GM20431 (cell line): ENCODE results near the gene FAM20A.
"Not testable (repeated sequence)": the region's sequence is repeated elsewhere in the genome, so short reads cannot be mapped to it uniquely, and the experiment has no call there.

Source experiments
- in situ Hi-C: fragments of 300-500 bp; cut with MseI, MboI; formaldehyde crosslinking; loops from one replicate; pipeline ENCODE4 v1.15.0; 2020; ENCODE audit warnings: low sequenced_read_pairs; ENCODE audit not compliant: unreplicated experiment

Gene FAM20A

DNA sequence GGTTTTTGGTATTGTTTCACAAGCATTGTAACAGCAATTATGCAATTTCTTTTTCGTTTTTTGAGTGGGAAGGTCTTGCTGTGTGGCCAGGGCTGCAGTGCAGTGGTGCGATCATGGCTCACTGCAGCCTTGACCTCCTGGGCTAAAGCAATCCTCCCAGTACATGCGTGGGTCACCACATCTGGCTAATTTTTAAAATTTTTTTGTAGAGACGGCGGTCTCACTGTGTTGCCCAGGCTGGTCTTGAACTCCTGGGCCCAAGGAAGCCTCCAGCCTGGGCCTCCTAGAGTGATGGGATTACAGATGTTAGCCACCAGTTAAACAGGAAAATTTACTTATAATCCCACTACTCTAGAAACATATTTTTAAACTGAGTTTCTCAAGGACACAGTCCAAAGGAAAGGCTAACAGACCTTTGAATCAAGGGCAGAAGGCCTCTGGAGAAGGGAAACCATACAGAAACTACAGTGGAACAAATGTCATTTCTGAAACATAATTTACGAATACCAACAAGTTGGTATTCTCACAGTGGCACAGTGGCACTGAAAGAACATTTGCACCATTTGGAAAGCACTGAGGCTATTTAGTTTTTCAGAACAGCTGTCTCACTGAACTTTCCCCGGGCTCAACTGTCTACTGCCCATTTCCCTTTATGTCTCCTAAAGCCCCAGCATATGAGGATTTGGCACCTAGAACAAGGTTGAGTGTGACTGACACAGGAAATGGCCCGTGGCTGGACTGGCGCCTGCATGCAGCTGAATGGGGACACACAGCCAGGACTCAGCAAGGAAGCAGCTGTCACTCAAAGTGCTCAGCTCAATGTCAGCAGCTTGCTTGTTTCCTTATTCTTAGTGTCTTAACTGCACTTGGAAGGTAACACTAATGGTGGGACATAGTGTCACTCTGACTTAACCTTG is 91.8 kb downstream of the FAM20A start:
- in situ Hi-C loops, result no loop called here

DNA sequence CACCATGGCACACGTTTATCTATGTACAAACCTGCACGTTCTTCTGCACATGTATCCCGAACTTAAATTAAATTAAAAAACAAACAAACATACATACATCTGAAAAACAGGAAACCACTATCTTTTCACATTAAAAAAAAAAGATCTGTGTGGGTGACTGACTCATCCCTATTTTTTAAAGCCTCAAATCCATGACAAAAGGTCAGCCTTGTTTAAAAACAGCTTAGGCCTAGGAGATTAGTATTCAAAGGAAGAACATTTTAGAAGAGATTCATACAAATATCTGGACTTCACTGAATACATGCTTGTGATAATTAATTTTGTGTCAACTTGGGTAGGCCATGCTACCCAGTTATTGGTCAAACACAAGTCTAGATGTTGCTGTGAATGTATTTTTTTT is 93.6 kb downstream of the FAM20A start:
- in situ Hi-C loops, result no loop called here

DNA sequence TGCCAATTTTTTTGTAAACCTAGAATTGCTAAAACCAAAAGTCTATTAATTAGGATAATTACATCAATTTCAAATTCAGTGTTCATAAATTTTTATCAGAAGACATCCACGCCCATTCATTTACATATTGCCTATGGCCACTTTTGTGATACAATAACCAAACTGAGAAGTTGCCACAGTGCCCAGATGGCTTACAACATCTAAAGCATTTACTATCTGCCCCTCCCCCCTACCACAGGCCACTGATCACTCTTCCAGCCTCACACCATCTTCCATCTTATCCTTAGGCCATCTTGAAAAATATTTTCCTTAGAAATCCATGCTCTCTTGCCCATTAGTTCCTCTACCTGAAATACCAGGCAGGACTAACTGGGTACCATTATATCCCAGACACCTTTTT is 95.2 kb downstream of the FAM20A start:
- in situ Hi-C loops, result no loop called here

DNA sequence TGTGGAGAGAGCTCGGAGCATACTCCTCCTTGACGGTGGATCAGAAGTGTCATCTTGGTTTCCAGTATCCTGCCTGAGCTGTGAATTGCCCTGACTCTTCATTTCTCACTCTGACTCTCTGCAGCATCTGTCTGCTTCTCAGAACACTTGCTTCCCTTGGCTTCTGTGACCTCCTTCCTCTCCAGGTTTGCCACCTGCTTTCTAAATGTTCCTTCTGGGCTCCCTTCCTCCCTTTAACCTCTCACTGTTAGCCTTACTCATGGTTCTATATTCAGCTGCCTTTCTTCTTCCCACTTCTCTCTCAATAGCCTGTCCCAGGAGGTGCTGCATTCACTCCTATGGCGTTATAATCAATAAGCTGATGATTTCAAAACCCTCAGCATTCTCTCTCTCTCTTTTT is 100.1 kb downstream of the FAM20A start:
- in situ Hi-C loops, result no loop called here

DNA sequence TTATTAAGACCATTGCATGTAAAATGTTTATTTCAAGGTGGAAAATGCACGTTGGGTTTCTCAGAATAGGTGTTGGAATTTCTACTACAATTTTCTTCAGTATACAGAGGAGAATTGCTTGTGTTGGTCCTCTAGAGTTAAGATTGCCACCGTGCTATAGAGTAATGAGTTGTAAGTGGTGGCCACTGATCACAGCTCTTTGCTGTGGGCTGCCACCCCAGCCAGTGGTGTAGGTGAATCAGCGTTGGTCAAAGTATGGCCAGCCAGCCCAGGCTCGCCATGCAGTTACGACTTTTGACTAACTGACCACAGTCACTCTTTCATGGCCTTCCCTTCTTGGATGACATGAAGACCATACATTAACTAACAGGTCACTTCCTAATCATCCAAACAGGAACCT is 101.6 kb downstream of the FAM20A start:
- in situ Hi-C loops, result no loop called here

DNA sequence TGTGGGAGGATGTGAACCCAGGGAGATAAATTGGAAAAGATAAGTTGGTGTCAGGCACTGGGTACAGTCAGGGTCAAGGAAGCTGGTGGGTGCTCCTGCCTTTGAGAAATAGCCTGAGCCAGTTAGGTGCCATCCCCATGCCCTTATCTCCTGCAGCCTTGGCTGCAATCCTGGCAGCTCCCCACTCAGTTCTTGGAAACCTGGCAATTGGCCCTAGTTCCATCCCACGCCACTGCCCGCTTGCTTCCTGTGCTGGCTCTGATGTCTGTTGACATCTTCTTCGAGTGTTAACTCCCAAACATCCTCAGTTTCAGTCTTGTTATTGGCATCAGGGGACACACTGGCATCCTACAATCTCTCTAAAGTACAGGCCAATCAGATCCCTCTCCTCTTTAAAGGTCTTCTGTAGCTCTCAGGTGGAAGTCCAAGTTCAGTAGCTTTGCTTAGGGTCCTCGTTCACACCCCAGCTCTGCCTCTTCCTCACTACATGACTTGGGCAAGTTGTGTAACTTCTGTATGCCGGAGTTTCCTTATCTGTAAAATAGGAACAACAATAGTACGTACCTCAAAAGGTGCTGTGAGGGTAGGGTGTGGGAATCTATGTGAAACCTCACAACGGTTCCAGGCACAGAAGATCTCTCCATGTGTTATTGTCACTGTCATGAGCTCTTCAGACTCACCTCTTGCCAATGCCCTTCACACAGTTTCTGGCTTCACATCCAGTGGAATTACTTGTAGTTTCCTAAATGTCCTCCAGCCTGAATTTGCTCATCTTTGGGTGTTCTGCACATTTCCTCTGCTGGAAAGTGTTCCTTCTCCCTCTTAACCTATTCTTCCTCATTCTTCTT is 102.5 kb downstream of the FAM20A start:
- in situ Hi-C loops, result no loop called here

DNA sequence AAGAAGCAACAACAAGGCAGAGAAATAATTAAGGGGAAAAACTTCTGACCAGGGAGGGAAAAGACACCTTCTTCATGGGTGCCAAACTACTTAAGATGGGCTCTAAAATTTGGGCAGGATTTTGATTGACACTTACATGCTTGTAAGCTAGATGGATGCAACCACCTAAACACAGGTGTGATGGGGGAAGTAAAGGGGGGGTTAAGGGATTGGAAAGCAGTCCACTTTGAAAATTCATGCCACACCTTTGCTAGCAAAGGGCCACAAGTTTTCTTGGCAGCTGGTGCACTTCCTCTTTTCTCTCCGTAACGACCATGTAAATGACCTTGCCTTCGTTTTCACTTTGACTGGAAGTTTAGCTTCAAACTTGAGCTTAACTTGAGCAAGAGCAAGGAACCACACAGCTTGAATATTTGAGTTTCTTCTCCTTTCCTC is 103.3 kb downstream of the FAM20A start:
- in situ Hi-C loops, result no loop called here

DNA sequence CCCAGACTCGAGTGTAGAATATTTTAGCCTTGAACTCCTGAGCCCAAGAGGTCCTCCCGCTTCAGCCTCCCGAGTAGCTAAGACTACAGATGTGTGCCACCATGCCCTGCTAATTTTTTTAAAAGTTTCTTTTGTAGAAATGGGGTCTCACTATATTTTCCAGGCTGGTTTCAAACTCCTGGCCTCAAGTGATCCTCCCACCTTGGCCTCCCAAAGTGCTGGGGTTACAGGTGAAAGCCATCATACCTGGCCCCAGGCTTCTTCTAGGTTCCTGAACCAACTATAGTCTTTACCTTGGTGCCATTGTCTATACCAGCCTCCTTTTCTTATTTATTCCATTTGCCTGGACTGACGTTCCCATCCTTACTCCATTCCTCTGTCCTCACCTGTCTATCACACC is 106.1 kb downstream of the FAM20A start:
- in situ Hi-C loops, result no loop called here

DNA sequence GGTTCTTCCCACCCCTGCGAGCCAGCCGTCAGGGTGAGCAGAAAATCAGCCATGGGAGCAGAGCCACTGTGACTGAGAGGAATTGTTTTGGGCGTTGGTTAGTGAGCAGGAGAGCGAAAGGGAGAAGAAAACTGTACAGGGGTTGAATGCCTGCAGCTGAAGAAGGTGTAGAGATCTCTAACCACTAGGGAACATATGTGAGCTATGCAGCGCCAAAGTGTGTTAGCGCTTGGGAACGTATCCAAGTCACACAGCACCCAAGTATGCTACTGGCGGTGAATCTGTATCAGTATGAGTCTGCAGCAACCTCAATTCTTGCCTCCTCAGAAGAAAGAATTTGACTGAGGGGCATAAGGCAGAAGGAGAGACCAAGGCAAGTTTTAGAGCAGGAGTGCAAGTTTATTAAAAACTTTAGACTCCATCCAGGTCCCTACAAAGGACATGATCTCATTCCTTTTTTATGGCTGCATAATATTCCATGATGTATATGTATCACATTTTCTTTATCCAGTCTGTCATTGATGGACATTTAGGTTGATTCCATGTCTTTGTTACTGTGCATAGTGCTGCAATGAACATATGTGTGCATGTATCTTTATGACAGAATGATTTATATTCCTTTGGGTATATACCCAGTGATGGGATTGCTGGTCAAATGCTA is 108.6 kb downstream of the FAM20A start:
- in situ Hi-C loops, result not testable (repeated sequence)

DNA sequence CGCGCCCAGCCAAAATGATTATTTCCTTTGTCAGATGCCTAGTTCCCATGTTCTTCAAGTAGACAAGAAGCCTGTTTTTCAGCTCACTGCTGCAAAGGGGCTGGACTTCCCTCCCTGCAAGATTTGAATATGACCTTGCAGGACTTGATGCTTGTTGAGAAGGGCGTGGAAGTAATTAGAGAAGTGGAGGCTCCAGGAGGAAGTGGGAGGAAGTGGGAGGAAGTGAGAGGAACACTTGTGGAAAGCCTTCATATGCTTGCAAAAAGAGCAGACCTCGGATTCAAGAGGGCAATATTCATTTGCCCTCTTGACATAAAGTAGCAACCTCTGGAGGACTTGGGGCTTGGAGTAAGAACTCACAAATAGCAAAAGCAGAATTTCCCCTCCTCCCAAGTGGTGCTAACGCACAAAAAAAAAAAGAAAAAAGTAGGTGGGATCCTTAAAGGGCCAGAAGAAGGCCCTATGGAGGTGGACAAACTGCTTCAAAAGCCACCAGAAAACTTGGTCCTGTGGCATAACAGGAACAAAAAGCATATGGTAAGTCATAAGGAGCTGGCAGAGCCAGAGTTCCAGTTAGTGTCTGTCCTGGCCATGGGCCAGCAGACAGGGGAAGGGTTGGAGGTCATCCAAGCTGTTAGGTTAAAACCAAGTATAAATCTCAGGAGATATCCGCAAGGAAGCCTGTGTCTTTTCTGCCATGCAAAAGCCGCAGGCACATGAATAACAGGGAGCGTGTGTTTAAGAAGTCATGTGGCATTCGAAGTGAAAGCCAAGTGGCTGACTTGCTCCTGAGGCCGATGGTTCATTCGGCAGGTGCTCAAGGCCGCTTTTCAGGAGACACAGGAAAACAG is 109.6 kb downstream of the FAM20A start:
- in situ Hi-C loops, result no loop called here

DNA sequence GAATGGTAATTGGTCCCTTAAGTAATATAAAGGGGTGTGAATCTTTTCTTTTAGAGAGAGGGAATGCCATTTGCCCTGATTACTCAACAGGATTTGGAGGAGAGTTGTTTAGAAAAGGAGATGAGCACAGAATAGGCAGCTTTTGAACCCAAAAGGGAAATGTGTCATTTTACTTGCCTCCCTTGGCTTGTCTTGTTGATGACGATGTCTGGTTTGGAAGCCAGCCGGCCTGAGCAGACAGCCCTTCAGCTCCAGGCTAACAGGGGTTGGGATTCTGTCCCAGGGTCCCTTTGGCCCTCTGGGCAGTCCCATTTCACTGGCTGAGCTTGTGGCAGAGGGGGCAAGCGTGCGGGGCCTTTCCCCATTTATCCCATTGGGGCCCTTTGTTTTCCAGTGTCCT is 111.2 kb downstream of the FAM20A start:
- in situ Hi-C loops, result no loop called here
